Keratinocyte (primary cell): ENCODE data around the gene ATP2B2. TPM values are rescaled to one million over a fixed set of nuclear protein-coding genes. Genes with fewer than 3 reads are reported as not detected.

Experiments used
- DNase-seq: peaks from one replicate; pipeline ENCODE4 v3.0.0-alpha.2; 2011; ENCODE audit warnings: low read depth, missing footprints, low spot score
- FAIRE-seq: peaks from 2 replicates; lab custom pipeline; 2011; peaks lifted over from hg19 to GRCh38; lab: Jason Lieb, UNC
- H2AFZ ChIP-seq: 2 replicates; pipeline ENCODE4 v1.6.0; 2012; ENCODE audit warnings: low read length, control low read depth, inconsistent platforms; ENCODE audit not compliant: control insufficient read depth
- H3K27ac ChIP-seq: 2 replicates; pipeline ENCODE4 v1.5.1; 2011; ENCODE audit warnings: low read length; ENCODE audit not compliant: control insufficient read depth, insufficient read depth
- H3K27me3 ChIP-seq: 3 replicates; pipeline ENCODE4 v1.6.0; 2011; ENCODE audit warnings: low read length; ENCODE audit not compliant: control insufficient read depth, insufficient read depth; ENCODE audit errors: extremely low read depth
- H3K36me3 ChIP-seq, 2 experiments: 2 replicates in 1 of 2; 3 replicates in 1 of 2; pipeline ENCODE4 v1.5.1; 2011; ENCODE audit warnings: low read length in 2 of 2, mild to moderate bottlenecking in 1 of 2; ENCODE audit not compliant: control insufficient read depth in 2 of 2, insufficient read depth in 2 of 2; ENCODE audit errors: extremely low read depth in 1 of 2
- H3K4me1 ChIP-seq: 3 replicates; pipeline ENCODE4 v1.5.1; 2011; ENCODE audit warnings: low read length; ENCODE audit not compliant: control insufficient read depth, insufficient read depth; ENCODE audit errors: extremely low read depth
- H3K4me2 ChIP-seq: 3 replicates; pipeline ENCODE4 v1.6.0; 2011; ENCODE audit warnings: low read depth, low read length; ENCODE audit not compliant: control insufficient read depth, insufficient read depth; ENCODE audit errors: extremely low read depth
- H3K4me3 ChIP-seq, 3 experiments: fragments of 200-600 bp in 1 of 3; sonication (generic) in 1 of 3; 2 replicates in 2 of 3; 3 replicates in 1 of 3; pipeline ENCODE4 v1.5.1; 2011 to 2016; ENCODE audit warnings: low read length in 3 of 3, mild to moderate bottlenecking in 3 of 3, control low read depth in 2 of 3, inconsistent platforms in 1 of 3, low read depth in 1 of 3, mixed read lengths in 1 of 3, mixed run types in 1 of 3, moderate library complexity in 1 of 3; ENCODE audit not compliant: control insufficient read depth in 2 of 3, insufficient read depth in 2 of 3; ENCODE audit errors: extremely low read depth in 1 of 3
- H3K79me2 ChIP-seq: 2 replicates; pipeline ENCODE4 v1.6.0; 2012; ENCODE audit warnings: low read length; ENCODE audit not compliant: control insufficient read depth, insufficient read depth
- H3K9ac ChIP-seq: 3 replicates; pipeline ENCODE4 v1.6.0; 2011; ENCODE audit warnings: low read length; ENCODE audit not compliant: control insufficient read depth, insufficient read depth; ENCODE audit errors: extremely low read depth
- H3K9me1 ChIP-seq: 3 replicates; pipeline ENCODE4 v1.6.0; 2011; ENCODE audit warnings: low read length; ENCODE audit not compliant: control insufficient read depth, insufficient read depth; ENCODE audit errors: extremely low read depth
- H3K9me3 ChIP-seq: 2 replicates; pipeline ENCODE4 v1.5.1; 2012; ENCODE audit warnings: low read depth, low read length; ENCODE audit not compliant: control insufficient read depth
- H4K20me1 ChIP-seq: 3 replicates; pipeline ENCODE4 v1.6.0; 2011; ENCODE audit warnings: low read length; ENCODE audit not compliant: control insufficient read depth, insufficient read depth; ENCODE audit errors: extremely low read depth
- EZH2 ChIP-seq: IDR thresholded peaks from one replicate; pipeline ENCODE4 v1.6.1; 2012; ENCODE audit warnings: inconsistent platforms, mild to moderate bottlenecking, low read length, moderate library complexity
- dilution Hi-C: fragments of 300-500 bp; cut with MboI; formaldehyde crosslinking; loops from one replicate; pipeline ENCODE4 v1.7.0; 2020; ENCODE audit warnings: low sequenced_read_pairs; ENCODE audit not compliant: extremely low pct_ligation_motif_present
- polyA plus RNA-seq, 5 experiments: library from polyadenylated mRNA; depleted of rRNA in 3 of 5; stranded (reverse) in 3 of 5; stranded (forward) in 1 of 5; unstranded in 1 of 5; fragments of >200 nt; gene quantifications; 1 replicate in 1 of 5; 2 replicates in 3 of 5; 3 replicates in 1 of 5; pipeline versions ENCODE4 v1.2.1 to v1.2.3, GENCODE V29; 2011 to 2012; ENCODE audit warnings: missing spikeins in 2 of 5, low read depth in 1 of 5, low replicate concordance in 1 of 5
- TF ChIP-seq, protein P1 (sequence below), 3 experiments: IDR thresholded peaks in 1 of 3; conservative IDR thresholded peaks in 1 of 3; optimal IDR thresholded peaks in 1 of 3; 2 replicates in 2 of 3; 3 replicates in 1 of 3; pipeline versions ENCODE3 to v1.5.1; 2011; ENCODE audit warnings: low read length in 3 of 3, mild to moderate bottlenecking in 3 of 3, moderate library complexity in 2 of 3, control low read depth in 1 of 3, inconsistent platforms in 1 of 3; ENCODE audit not compliant: insufficient read depth in 2 of 3; ENCODE audit errors: extremely low read depth in 1 of 3

Gene ATP2B2
- polyA plus RNA-seq, 1 donor (not counting 4 experiments of a cell fraction or from before 2014, with no cell fraction given): not detected

DNA sequence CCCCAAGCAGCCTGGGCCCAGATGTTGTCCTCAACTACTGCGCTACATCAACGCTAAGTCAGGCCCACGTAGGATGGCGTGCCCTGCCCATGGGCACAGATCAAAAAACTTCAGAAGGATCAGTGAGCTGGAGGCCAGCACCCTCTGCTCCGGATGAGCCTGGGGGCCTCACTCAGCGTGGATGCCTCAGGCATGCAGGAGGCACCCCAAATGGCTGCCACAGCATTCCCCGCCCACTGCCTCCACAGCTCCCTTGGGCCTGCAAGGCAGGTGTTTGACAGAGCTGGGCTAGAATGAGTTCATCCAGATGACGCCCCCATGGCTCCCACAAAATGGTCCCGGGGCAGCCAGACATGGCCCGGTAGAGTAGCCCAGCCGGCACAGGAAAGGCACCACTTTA is 7.1 kb downstream of the ATP2B2 start:
- H3K9ac ChIP-seq: no peak overlapping the region
- TF ChIP-seq EZH2: no peak
- TF ChIP-seq, protein P1, sequence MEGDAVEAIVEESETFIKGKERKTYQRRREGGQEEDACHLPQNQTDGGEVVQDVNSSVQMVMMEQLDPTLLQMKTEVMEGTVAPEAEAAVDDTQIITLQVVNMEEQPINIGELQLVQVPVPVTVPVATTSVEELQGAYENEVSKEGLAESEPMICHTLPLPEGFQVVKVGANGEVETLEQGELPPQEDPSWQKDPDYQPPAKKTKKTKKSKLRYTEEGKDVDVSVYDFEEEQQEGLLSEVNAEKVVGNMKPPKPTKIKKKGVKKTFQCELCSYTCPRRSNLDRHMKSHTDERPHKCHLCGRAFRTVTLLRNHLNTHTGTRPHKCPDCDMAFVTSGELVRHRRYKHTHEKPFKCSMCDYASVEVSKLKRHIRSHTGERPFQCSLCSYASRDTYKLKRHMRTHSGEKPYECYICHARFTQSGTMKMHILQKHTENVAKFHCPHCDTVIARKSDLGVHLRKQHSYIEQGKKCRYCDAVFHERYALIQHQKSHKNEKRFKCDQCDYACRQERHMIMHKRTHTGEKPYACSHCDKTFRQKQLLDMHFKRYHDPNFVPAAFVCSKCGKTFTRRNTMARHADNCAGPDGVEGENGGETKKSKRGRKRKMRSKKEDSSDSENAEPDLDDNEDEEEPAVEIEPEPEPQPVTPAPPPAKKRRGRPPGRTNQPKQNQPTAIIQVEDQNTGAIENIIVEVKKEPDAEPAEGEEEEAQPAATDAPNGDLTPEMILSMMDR (optimal IDR thresholded peaks at IDR 0.05 in 1 of 3, IDR thresholded peaks at IDR 0.05 in 1 of 3, conservative IDR thresholded peaks at IDR 0.05 in 1 of 3; ENCODE audit: extremely low read depth in 1 of 3, insufficient read depth in 2 of 3, low read length in 3 of 3): no peak
- H3K27me3 ChIP-seq: peaks cover 22% of the 10 kb centered on the region
- no peak overlapping the region for H2AFZ ChIP-seq
- no peak overlapping the region for H3K4me2 ChIP-seq
- dilution Hi-C loops: no loop called here
- peaks cover 2% of the 10 kb centered on the region for H4K20me1 ChIP-seq
- no peak for FAIRE-seq
- no peak for DNase-seq
- peaks cover 2% of the 10 kb centered on the region for H3K4me1 ChIP-seq
- H3K79me2 ChIP-seq: no peaks in the 10 kb centered on the region
- H3K4me3 ChIP-seq: no peak overlapping the region
- no peaks in the 10 kb centered on the region for H3K9me1 ChIP-seq
- H3K27ac ChIP-seq: no peak overlapping the region
- H3K36me3 ChIP-seq: no peaks in the 10 kb centered on the region
- H3K9me3 ChIP-seq: no peaks in the 10 kb centered on the region

DNA sequence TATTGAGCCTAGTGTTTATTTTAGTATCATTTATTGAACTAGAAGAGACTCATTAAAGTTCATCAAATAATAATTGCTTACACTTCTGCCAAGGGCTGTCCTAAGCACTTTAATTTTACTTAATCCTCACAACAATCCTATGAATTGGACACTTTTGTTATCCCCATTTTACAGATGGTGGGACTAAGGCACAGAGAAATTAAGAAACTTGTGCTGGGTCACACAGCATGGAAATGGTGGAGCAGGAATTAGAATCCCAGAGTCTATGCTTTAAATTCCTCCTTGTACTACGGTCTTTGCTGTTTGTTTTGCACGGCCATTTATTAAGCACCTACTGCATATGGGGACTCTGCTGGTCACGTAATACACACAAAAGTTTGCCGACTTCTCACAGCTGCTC is 7.9 kb downstream of the ATP2B2 start:
- Histone ChIP-seq H2AFZ (no peak overlapping the region), H3K27me3 (peaks cover 21% of the 10 kb centered on the region), H4K20me1 (peaks cover 2% of the 10 kb centered on the region), H3K4me3 (no peak overlapping the region), H3K27ac (no peak overlapping the region), H3K79me2 (no peaks in the 10 kb centered on the region), H3K9me3 (no peaks in the 10 kb centered on the region), H3K36me3 (no peaks in the 10 kb centered on the region), H3K9ac (no peak overlapping the region), H3K4me2 (no peak overlapping the region), H3K4me1 (peaks cover 2% of the 10 kb centered on the region), H3K9me1 (no peaks in the 10 kb centered on the region)
- DNase-seq: no peak
- TF ChIP-seq, protein P1 (optimal IDR thresholded peaks at IDR 0.05 in 1 of 3, IDR thresholded peaks at IDR 0.05 in 1 of 3, conservative IDR thresholded peaks at IDR 0.05 in 1 of 3; ENCODE audit: extremely low read depth in 1 of 3, insufficient read depth in 2 of 3, low read length in 3 of 3): no peak
- TF ChIP-seq EZH2: no peak
- FAIRE-seq: no peak
- dilution Hi-C loops: no loop called here
